GM12892 (cell line): ENCODE results near the gene EPS8.

Experiments used
- DNase-seq: peaks from one replicate; pipeline ENCODE4 v3.0.0; 2011; ENCODE audit not compliant: insufficient read length
- FAIRE-seq: peaks from 2 replicates; lab custom pipeline; 2011; peaks lifted over from hg19 to GRCh38; lab: Jason Lieb, UNC
- POLR2A ChIP-seq: IDR thresholded peaks from 2 replicates; pipeline ENCODE4 v1.6.1; 2011; ENCODE audit warnings: low read depth, low read length, control low read depth
- POLR2AphosphoS5 ChIP-seq: IDR thresholded peaks from 2 replicates; pipeline ENCODE4 v1.6.1; 2011; ENCODE audit warnings: low read depth, low read length, control low read depth
- TAF1 ChIP-seq: IDR thresholded peaks from 2 replicates; pipeline ENCODE4 v1.6.1; 2011; ENCODE audit warnings: low read depth, mild to moderate bottlenecking, control low read depth, low read length, borderline replicate concordance

The EPS8 gene

GRCh38 chr12:15688202-15688736, 100.9 kb downstream of the EPS8 start:
- TF ChIP-seq POLR2A (no peak), POLR2AphosphoS5 (no peak), TAF1 (no peak)
- no peak for DNase-seq
- peak; percentile 64 for FAIRE-seq

GRCh38 chr12:15687583-15687982, 101.6 kb downstream of the EPS8 start:
- TF ChIP-seq POLR2AphosphoS5 (no peak), TAF1 (no peak), POLR2A (no peak)
- FAIRE-seq: no peak
- DNase-seq: no peak

- no peak for FAIRE-seq
- no peak for TF ChIP-seq POLR2A
- no peak for TF ChIP-seq POLR2AphosphoS5
- no peak for TF ChIP-seq TAF1
Observed at GRCh38 chr12:15684896-15685658, 104.1 kb downstream of the EPS8 start.

GRCh38 chr12:15682826-15683225, 106.4 kb downstream of the EPS8 start:
- DNase-seq: no peak
- TF ChIP-seq TAF1: no peak
- TF ChIP-seq POLR2A: no peak
- no peak for TF ChIP-seq POLR2AphosphoS5
- no peak for FAIRE-seq

More at GRCh38 chr12:15684896-15685658, 104.1 kb downstream of the EPS8 start:
- DNase-seq: no peak

- FAIRE-seq (no peak), DNase-seq (no peak)
- TF ChIP-seq POLR2A (no peak), POLR2AphosphoS5 (no peak), TAF1 (no peak)
Observed at GRCh38 chr12:15679151-15679550, 110.0 kb downstream of the EPS8 start.

- no peak for FAIRE-seq
- no peak for TF ChIP-seq POLR2A
- TF ChIP-seq POLR2AphosphoS5: no peak
- DNase-seq: no peak
Observed at GRCh38 chr12:15677726-15678201, 111.4 kb downstream of the EPS8 start.

GRCh38 chr12:15677228-15677627, 112.0 kb downstream of the EPS8 start:
- TF ChIP-seq POLR2A (no peak), TAF1 (no peak), POLR2AphosphoS5 (no peak)
- no peak for DNase-seq
- no peak for FAIRE-seq

GRCh38 chr12:15672671-15673270, 116.4 kb downstream of the EPS8 start:
- no peak for FAIRE-seq
- TF ChIP-seq TAF1: no peak
- TF ChIP-seq POLR2AphosphoS5: no peak
- no peak for TF ChIP-seq POLR2A
- no peak for DNase-seq

GRCh38 chr12:15670756-15671155, 118.4 kb downstream of the EPS8 start:
- DNase-seq (no peak), FAIRE-seq (no peak)
- no peak for TF ChIP-seq TAF1
- no peak for TF ChIP-seq POLR2AphosphoS5
- TF ChIP-seq POLR2A: no peak

GRCh38 chr12:15669256-15669948, 119.8 kb downstream of the EPS8 start:
- TF ChIP-seq POLR2AphosphoS5 (no peak), POLR2A (no peak), TAF1 (no peak)
- FAIRE-seq: no peak
- no peak for DNase-seq

- DNase-seq: no peak
- no peak for TF ChIP-seq TAF1
- TF ChIP-seq POLR2A: no peak
- no peak for TF ChIP-seq POLR2AphosphoS5
- FAIRE-seq: no peak
Observed at GRCh38 chr12:15664491-15664890, 124.7 kb downstream of the EPS8 start.
